HEK293 (cell line): ENCODE data around the gene ARF3.

Experiments used
- CTCF ChIP-seq: fragments of 450-650 bp; formaldehyde crosslinking; IDR thresholded peaks from 2 replicates; pipeline ENCODE4 v1.5.1; 2016; ENCODE audit warnings: missing biosample characterization, missing genetic modification characterization
- ZBTB7A ChIP-seq: fragments of 450-650 bp; formaldehyde crosslinking; IDR thresholded peaks from 2 replicates; pipeline ENCODE4 v1.5.1; 2016; ENCODE audit warnings: low read depth, missing biosample characterization, missing genetic modification characterization
- ZNF280D ChIP-seq: fragments of 450-650 bp; formaldehyde crosslinking; IDR thresholded peaks from 2 replicates; pipeline ENCODE4 v1.5.1; 2016; ENCODE audit warnings: missing biosample characterization, missing genetic modification characterization
- ZNF423 ChIP-seq: fragments of 450-650 bp; formaldehyde crosslinking; IDR thresholded peaks from 2 replicates; pipeline ENCODE4 v1.5.1; 2016; ENCODE audit warnings: missing biosample characterization, missing genetic modification characterization

GRCh38 chr12:48940181-48940580, 17.1 kb downstream of the ARF3 start:
- TF ChIP-seq ZBTB7A (tag by site-specific recombination) (no peak), CTCF (no peak), ZNF280D (no peak), ZNF423 (tag by site-specific recombination) (no peak)
